Mucosa of gallbladder (tissue), 1 donor: ENCODE measurements around the gene CAMK1D. TPM values are rescaled to one million over a fixed set of nuclear protein-coding genes. Genes with fewer than 3 reads are reported as not detected.

ENCODE experiments used
- DNase-seq: peaks from one replicate; pipeline ENCODE4 v3.0.0-alpha.2; 2020; ENCODE audit warnings: low spot score
- total RNA-seq: library from RNA; stranded (reverse); gene quantifications from one replicate; pipeline ENCODE4 v1.2.1, GENCODE V29; 2021
- donor health status: DM: no; HTN: no; CAD: no.

Gene CAMK1D
- total RNA-seq, 1 donor from 2014 or later, result 19.4 TPM

GRCh38 chr10:12625393-12626023 lies 276.2 kb downstream of the CAMK1D start:
- no peak for DNase-seq

- no peak for DNase-seq
Observed at GRCh38 chr10:12628153-12628552, 278.8 kb downstream of the CAMK1D start.

GRCh38 chr10:12628964-12629766 lies 279.8 kb downstream of the CAMK1D start:
- DNase-seq, result no peak

GRCh38 chr10:12629767-12630165 lies 280.4 kb downstream of the CAMK1D start:
- no peak for DNase-seq

GRCh38 chr10:12631216-12631615 lies 281.9 kb downstream of the CAMK1D start:
- DNase-seq, result no peak

- DNase-seq, result no peak
Observed at GRCh38 chr10:12631787-12632562, 282.6 kb downstream of the CAMK1D start.

- DNase-seq, result no peak
Observed at GRCh38 chr10:12633776-12634620, 284.7 kb downstream of the CAMK1D start.

GRCh38 chr10:12634621-12634931 lies 285.2 kb downstream of the CAMK1D start:
- DNase-seq, result no peak

- no peak for DNase-seq
Observed at GRCh38 chr10:12635127-12635541, 285.8 kb downstream of the CAMK1D start.

- no peak for DNase-seq
Observed at GRCh38 chr10:12636571-12636970, 287.2 kb downstream of the CAMK1D start.

GRCh38 chr10:12637649-12638048 lies 288.3 kb downstream of the CAMK1D start:
- no peak for DNase-seq

- DNase-seq, result peak; percentile 58
Observed at GRCh38 chr10:12638103-12638502, 288.8 kb downstream of the CAMK1D start.

- DNase-seq, result no peak
Observed at GRCh38 chr10:12638781-12639180, 289.4 kb downstream of the CAMK1D start.

GRCh38 chr10:12639996-12640944 lies 290.9 kb downstream of the CAMK1D start:
- no peak for DNase-seq

GRCh38 chr10:12642036-12642435 lies 292.7 kb downstream of the CAMK1D start:
- no peak for DNase-seq

- DNase-seq, result no peak
Observed at GRCh38 chr10:12643279-12643678, 293.9 kb downstream of the CAMK1D start.

GRCh38 chr10:12644380-12645144 lies 295.2 kb downstream of the CAMK1D start:
- no peak for DNase-seq

- DNase-seq, result no peak
Observed at GRCh38 chr10:12645449-12645848, 296.1 kb downstream of the CAMK1D start.

- DNase-seq, result peak; percentile 36
Observed at GRCh38 chr10:12649012-12649584, 299.8 kb downstream of the CAMK1D start.
